IMR-90 (cell line): ENCODE measurements around the gene UNC119. TPM values are rescaled to one million over a fixed set of nuclear protein-coding genes. Genes with fewer than 3 reads are reported as not detected.

Experiments used
- ATAC-seq: fragments of 200-7000 bp; cut with Tn5 transposase; 2 replicates; pipeline ENCODE4 v1.9.1; 2020; ENCODE audit warnings: low read depth, mild to moderate bottlenecking, moderate library complexity
- BruUV-seq: library from RNA; stranded (reverse); fragments of 400-500 nt; replicated peaks from 2 replicates; lab custom pipeline; 2021; lab: Mats Ljungman, UMichigan
- CTCF ChIA-PET: fragments of 300-600 bp; formaldehyde crosslinking; extraction: SDS; loops from one replicate; lab custom pipeline; 2021; ENCODE audit warnings: antibody characterized with exemption; lab: Yijun Ruan, JAX
- POLR2A ChIA-PET: fragments of 300-600 bp; sonication (Branson Sonifier 250); formaldehyde crosslinking; loops from one replicate; lab custom pipeline; 2022; ENCODE audit warnings: antibody characterized with exemption; ENCODE audit not compliant: unreplicated experiment; lab: Charles Lee
- DNase-seq: peaks from one replicate; pipeline ENCODE4 v3.0.0; 2013
- H2AFZ ChIP-seq: replicated peaks from 2 replicates; pipeline ENCODE3; 2013; ENCODE audit warnings: low read length, mild to moderate bottlenecking; ENCODE audit not compliant: poor library complexity
- H2AK5ac ChIP-seq: 2 replicates; pipeline ENCODE4 v1.6.1; 2013; ENCODE audit warnings: low read depth, low read length, inconsistent platforms
- H2AK9ac ChIP-seq: replicated peaks from 2 replicates; pipeline ENCODE3; 2013; ENCODE audit warnings: mild to moderate bottlenecking, low read depth, low read length, moderate library complexity; ENCODE audit not compliant: poor library complexity
- H2BK120ac ChIP-seq: 2 replicates; pipeline ENCODE4 v1.6.1; 2013; ENCODE audit warnings: low read depth, low read length, inconsistent platforms
- H2BK15ac ChIP-seq: 3 replicates; pipeline ENCODE4 v1.6.1; 2013; ENCODE audit warnings: low read depth, low read length, inconsistent platforms
- H2BK20ac ChIP-seq: 2 replicates; pipeline ENCODE4 v1.6.1; 2013; ENCODE audit warnings: low read depth, mild to moderate bottlenecking, inconsistent platforms, low read length, moderate library complexity
- H2BK5ac ChIP-seq: 2 replicates; pipeline ENCODE4 v1.6.1; 2013; ENCODE audit warnings: mild to moderate bottlenecking, low read depth, low read length, inconsistent platforms; ENCODE audit not compliant: poor library complexity, severe bottlenecking
- H3K14ac ChIP-seq: replicated peaks from 2 replicates; pipeline ENCODE4 v1.6.1; 2013; ENCODE audit warnings: low read depth, low read length, inconsistent platforms
- H3K18ac ChIP-seq: 2 replicates; pipeline ENCODE4 v1.6.1; 2013; ENCODE audit warnings: low read depth, low read length, control low read depth
- H3K23ac ChIP-seq: 2 replicates; pipeline ENCODE4 v1.6.1; 2013; ENCODE audit warnings: low read depth, low read length, inconsistent platforms
- H3K27ac ChIP-seq: 2 replicates; pipeline ENCODE4 v1.5.1; 2013; ENCODE audit warnings: mild to moderate bottlenecking, control low read depth, low read length; ENCODE audit not compliant: insufficient read depth
- H3K27me3 ChIP-seq: 2 replicates; pipeline ENCODE4 v1.6.1; 2013; ENCODE audit warnings: low read length; ENCODE audit not compliant: control insufficient read depth, insufficient read depth
- H3K36me3 ChIP-seq: 2 replicates; pipeline ENCODE4 v1.6.1; 2013; ENCODE audit warnings: low read length, mixed read lengths; ENCODE audit not compliant: control insufficient read depth, insufficient read depth
- H3K4ac ChIP-seq: 2 replicates; pipeline ENCODE4 v1.6.1; 2013; ENCODE audit warnings: low read depth, low read length, inconsistent platforms
- H3K4me1 ChIP-seq: 2 replicates; pipeline ENCODE4 v1.6.1; 2013; ENCODE audit warnings: low read length, mixed read lengths; ENCODE audit not compliant: control insufficient read depth, insufficient read depth
- H3K4me2 ChIP-seq: 2 replicates; pipeline ENCODE4 v1.6.1; 2013; ENCODE audit warnings: low read depth, mild to moderate bottlenecking, control low read depth, low read length, moderate library complexity
- H3K4me3 ChIP-seq: 2 replicates; pipeline ENCODE4 v1.5.1; 2013; ENCODE audit warnings: low read depth, mild to moderate bottlenecking, control low read depth, low read length, moderate library complexity; ENCODE audit not compliant: insufficient read depth
- H3K56ac ChIP-seq: 2 replicates; pipeline ENCODE4 v1.6.1; 2013; ENCODE audit warnings: low read length, inconsistent platforms; ENCODE audit not compliant: insufficient read depth; ENCODE audit errors: extremely low read depth
- H3K79me1 ChIP-seq, 2 experiments: 2 replicates each; pipeline ENCODE4 v1.6.1; 2013; ENCODE audit warnings: low read length in 2 of 2, inconsistent platforms in 1 of 2, low read depth in 1 of 2
- H3K9ac ChIP-seq: 2 replicates; pipeline ENCODE4 v1.6.1; 2013; ENCODE audit warnings: low read depth, low read length, control low read depth
- H3K9me1 ChIP-seq: 2 replicates; pipeline ENCODE4 v1.6.1; 2013; ENCODE audit warnings: low read length, inconsistent platforms; ENCODE audit not compliant: insufficient read depth
- H3K9me3 ChIP-seq: 2 replicates; pipeline ENCODE4 v1.6.1; 2013; ENCODE audit warnings: low read length; ENCODE audit not compliant: control insufficient read depth, insufficient read depth
- H4K20me1 ChIP-seq: 2 replicates; pipeline ENCODE4 v1.6.1; 2013; ENCODE audit warnings: low read length, inconsistent platforms; ENCODE audit not compliant: insufficient read depth
- H4K5ac ChIP-seq: 2 replicates; pipeline ENCODE4 v1.6.1; 2013; ENCODE audit warnings: mild to moderate bottlenecking, low read depth, low read length, control low read depth
- H4K8ac ChIP-seq, 2 experiments: 2 replicates each; pipeline ENCODE4 v1.6.1; 2013; ENCODE audit warnings: low read depth in 2 of 2, low read length in 2 of 2, control low read depth in 1 of 2, inconsistent platforms in 1 of 2
- H4K91ac ChIP-seq: 2 replicates; pipeline ENCODE4 v1.6.1; 2013; ENCODE audit warnings: low read depth, low read length, inconsistent platforms; ENCODE audit not compliant: insufficient read depth
- BHLHE40 ChIP-seq: fragments of 150-350 bp; IDR thresholded peaks from 2 replicates; pipeline ENCODE4 v1.6.1; 2016; ENCODE audit warnings: mild to moderate bottlenecking, low read depth, low read length
- CEBPB ChIP-seq: IDR thresholded peaks from 2 replicates; pipeline ENCODE4 v1.6.1; 2012; ENCODE audit warnings: low read depth, low read length, improper control_type of control experiment
- FOS ChIP-seq: fragments of 150-350 bp; IDR thresholded peaks from 2 replicates; pipeline ENCODE4 v1.6.1; 2016; ENCODE audit warnings: low read depth, low read length
- MAFK ChIP-seq: IDR thresholded peaks from 2 replicates; pipeline ENCODE4 v1.6.1; 2012; ENCODE audit warnings: low read depth, low read length, improper control_type of control experiment
- MAZ ChIP-seq: IDR thresholded peaks from 2 replicates; pipeline ENCODE4 v1.6.1; 2012; ENCODE audit warnings: low read depth, mild to moderate bottlenecking, low read length, improper control_type of control experiment, moderate library complexity, borderline replicate concordance
- MXI1 ChIP-seq: IDR thresholded peaks from 2 replicates; pipeline ENCODE4 v1.6.1; 2012; ENCODE audit warnings: low read depth, mild to moderate bottlenecking, low read length, moderate library complexity, borderline replicate concordance
- POLR2A ChIP-seq: IDR thresholded peaks from 2 replicates; pipeline ENCODE4 v1.6.1; 2012; ENCODE audit warnings: mild to moderate bottlenecking, low read depth, low read length
- RAD21 ChIP-seq: IDR thresholded peaks from 2 replicates; pipeline ENCODE4 v1.6.1; 2012; ENCODE audit warnings: low read length, improper control_type of control experiment
- whole genome bisulfite sequencing, 2 experiments: methylation state at CpG; one replicate each; pipeline versions ENCODE4 v1.1.5 to v1.1.7; 2013; ENCODE audit warnings: missing lambda C conversion rate in 2 of 2; ENCODE audit not compliant: insufficient read length in 1 of 2; ENCODE audit errors: extremely low coverage in 2 of 2; 5-methylcytosine and 5-hydroxymethylcytosine counted together
- dilution Hi-C: fragments of 300-500 bp; cut with HindIII; formaldehyde crosslinking; loops from one replicate; pipeline ENCODE4 v1.14.3; 2018; ENCODE audit warnings: low sequenced_read_pairs; ENCODE audit not compliant: unreplicated experiment
- in situ Hi-C: fragments of 300-500 bp; cut with MboI; formaldehyde crosslinking; loops from 3 replicates; pipeline ENCODE4 v1.14.3; 2019; ENCODE audit warnings: low sequenced_read_pairs, inconsistent platforms, mixed read lengths
- intact Hi-C: fragments of 100-400 bp; cut with micrococcal nuclease; formaldehyde crosslinking; loops from 2 replicates; pipeline ENCODE4 v1.10.0; 2022
- polyA plus RNA-seq, 3 experiments: library from polyadenylated mRNA; depleted of rRNA; stranded (reverse); fragments of >200 nt; gene quantifications; 2 replicates each; pipeline ENCODE4 v1.2.3, GENCODE V29; 2012; ENCODE audit warnings: low replicate concordance in 1 of 3
- total RNA-seq: library from RNA; depleted of rRNA; stranded (reverse); fragments of >200 nt; gene quantifications from 2 replicates; pipeline ENCODE4 v1.2.3, GENCODE V29; 2012
- TF ChIP-seq, protein P1 (sequence below): fragments of 150-350 bp; IDR thresholded peaks from 2 replicates; pipeline ENCODE4 v1.6.1; 2017; ENCODE audit warnings: mild to moderate bottlenecking, antibody characterized with exemption, low read length, low read depth

UNC119 gene
- total and polyA plus RNA-seq, 2 of the 4 experiments (the other 2 are of a cell fraction): 22.4 to 57.4 TPM

DNA sequence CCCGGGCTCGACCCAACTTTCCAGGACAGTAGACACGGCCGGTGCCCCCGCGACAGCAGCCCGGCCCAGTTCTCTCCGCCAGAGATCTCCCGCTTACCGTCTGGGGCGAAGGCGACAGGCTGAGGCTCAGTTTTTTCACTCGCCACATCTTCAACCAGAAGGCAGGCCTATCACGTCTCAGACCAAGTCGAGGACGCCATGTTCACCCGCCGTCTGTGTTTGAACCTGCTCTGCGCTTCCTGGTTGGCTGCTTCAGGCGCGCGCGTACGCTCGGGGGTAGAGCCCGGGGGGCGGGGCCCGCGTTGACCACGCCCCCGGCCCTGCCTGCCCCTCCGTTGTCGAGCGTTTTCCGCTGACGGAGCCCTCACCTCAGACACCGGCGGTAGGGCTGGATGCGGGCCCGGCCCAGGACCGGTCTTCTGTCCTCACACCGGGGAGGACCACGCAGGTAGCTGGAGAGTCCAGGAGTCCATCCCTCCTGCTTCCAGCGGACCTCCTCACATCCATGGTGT lies 46.4 kb upstream of the UNC119 start, which contains the start of gene SPAG5:
TSS of gene SPAG5 (minus strand) at position 227 of the 512 bp plus-strand sequence. CDS start at position 148, 79 bp downstream.
- Histone ChIP-seq H3K23ac (peak within 1 kb of the TSS; percentile 90), H3K14ac (peak within 1 kb of the TSS; percentile 91), H3K27me3 (no peaks in the 10 kb centered on the region), H3K36me3 (no peaks in the 10 kb centered on the region), H3K27ac (peak within 1 kb of the TSS; percentile 71), H2AK5ac (peak within 1 kb of the TSS; percentile 68; the same call in 1 of the 2 replicates), H3K56ac (peak within 1 kb of the TSS; percentile 82), H3K79me1 (peaks cover 9 to 25% of the 10 kb centered on the region in 2 experiments; a peak in 2 of 4 replicates), H3K4me3 (peak within 1 kb of the TSS; percentile 72), H3K4me1 (peaks cover 2% of the 10 kb centered on the region), H4K91ac (peak within 1 kb of the TSS; percentile 59), H3K18ac (peak within 1 kb of the TSS; percentile 17; the same call in 1 of the 2 replicates), H2AK9ac (peak within 1 kb of the TSS; percentile 84), H2BK120ac (peak within 1 kb of the TSS; percentile 63; the same call in 1 of the 2 replicates), H3K4me2 (peak within 1 kb of the TSS; percentile 92), H3K9me3 (no peaks in the 10 kb centered on the region), H4K5ac (no peak within 1 kb of the TSS), H4K8ac (peak within 1 kb of the TSS; percentile 48 to 80), H2BK15ac (peak within 1 kb of the TSS; percentile 75; the same call in 1 of the 3 replicates), H2AFZ (peak within 1 kb of the TSS; percentile 94), H3K9ac (peak within 1 kb of the TSS; percentile 76), H4K20me1 (peaks cover 3% of the 10 kb centered on the region; the same call in 1 of the 2 replicates), H3K4ac (peak within 1 kb of the TSS; percentile 92), H2BK20ac (no peak within 1 kb of the TSS; the same call in 1 of the 2 replicates), H2BK5ac (peak within 1 kb of the TSS; percentile 73), H3K9me1 (no peaks in the 10 kb centered on the region)
- ATAC-seq (peak; percentile 96), DNase-seq (peak; percentile 88)
- TF ChIP-seq BHLHE40: no peak
- TF ChIP-seq MXI1: peak; percentile 64; the same call in 1 of the 2 replicates
- TF ChIP-seq, protein P1, sequence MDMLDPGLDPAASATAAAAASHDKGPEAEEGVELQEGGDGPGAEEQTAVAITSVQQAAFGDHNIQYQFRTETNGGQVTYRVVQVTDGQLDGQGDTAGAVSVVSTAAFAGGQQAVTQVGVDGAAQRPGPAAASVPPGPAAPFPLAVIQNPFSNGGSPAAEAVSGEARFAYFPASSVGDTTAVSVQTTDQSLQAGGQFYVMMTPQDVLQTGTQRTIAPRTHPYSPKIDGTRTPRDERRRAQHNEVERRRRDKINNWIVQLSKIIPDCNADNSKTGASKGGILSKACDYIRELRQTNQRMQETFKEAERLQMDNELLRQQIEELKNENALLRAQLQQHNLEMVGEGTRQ: peak; percentile 27; the same call in 1 of the 2 replicates
- peak; percentile 54; the same call in 1 of the 2 replicates for TF ChIP-seq MAZ
- TF ChIP-seq MAFK: peak; percentile 40; the same call in 1 of the 2 replicates
- TF ChIP-seq RAD21: no peak
- no peak for TF ChIP-seq FOS
- TF ChIP-seq POLR2A: peak; percentile 95
- no peak for TF ChIP-seq CEBPB
- intact Hi-C loops (no loop called here), dilution Hi-C loops (no loop called here), in situ Hi-C loops (no loop called here)
- BruUV-seq: no TSS peak
- CTCF ChIA-PET: no interaction called here
- POLR2A ChIA-PET: no interaction called here
- 1% methylated on average over 25 of the region's 44 CpGs; no CpG with 5 or more reads in 1 of the 2 experiments for WGBS, 2 experiments
